ENCODE results near the gene ARHGEF12. TPM values are rescaled to one million over a fixed set of nuclear protein-coding genes. Genes with fewer than 3 reads are reported as not detected.

The ARHGEF12 gene
- total RNA-seq, 4 donors from 2014 or later, result 82.6 to 161 (median 125) TPM

GRCh38 chr11:120519474-120519873 lies 183.3 kb downstream of the ARHGEF12 start:
- Histone ChIP-seq H3K4me3 (no peak overlapping the region), H3K36me3 (no peaks in the 10 kb centered on the region), H3K27me3 (no peaks in the 10 kb centered on the region), H3K9me3 (no peaks in the 10 kb centered on the region), H3K4me1 (no peaks in the 10 kb centered on the region), H3K27ac (no peak overlapping the region)
- no peak for DNase-seq
- intact Hi-C loops (cut with DNase I; ENCODE audit: low total_unique reads), result loop anchor here (10.0 kb wide), 1 partner anchor 295 kb away; no protein-coding TSS in a partner anchor
- TF ChIP-seq POLR2A (IDR thresholded peaks at IDR 0.05) (no peak), CTCF (IDR thresholded peaks at IDR 0.05) (no peak)

GRCh38 chr11:120520091-120520822 lies 184.0 kb downstream of the ARHGEF12 start:
- no peak for DNase-seq

GRCh38 chr11:120521176-120521575 lies 185.0 kb downstream of the ARHGEF12 start:
- Histone ChIP-seq H3K4me3 (no peak overlapping the region), H3K27me3 (no peaks in the 10 kb centered on the region), H3K9me3 (no peaks in the 10 kb centered on the region), H3K36me3 (no peaks in the 10 kb centered on the region), H3K4me1 (no peaks in the 10 kb centered on the region), H3K27ac (no peak overlapping the region)
- DNase-seq, result no peak
- intact Hi-C loops (cut with DNase I; ENCODE audit: low total_unique reads), result no loop called here
- TF ChIP-seq POLR2A (IDR thresholded peaks at IDR 0.05), result no peak
- TF ChIP-seq CTCF (IDR thresholded peaks at IDR 0.05), result no peak

More at GRCh38 chr11:120520091-120520822, 184.0 kb downstream of the ARHGEF12 start:
- Histone ChIP-seq H3K4me1 (no peaks in the 10 kb centered on the region), H3K27me3 (no peaks in the 10 kb centered on the region), H3K9me3 (no peaks in the 10 kb centered on the region), H3K4me3 (no peak overlapping the region), H3K36me3 (no peaks in the 10 kb centered on the region), H3K27ac (no peak overlapping the region)
- intact Hi-C loops (cut with DNase I; ENCODE audit: low total_unique reads), result no loop called here
- TF ChIP-seq POLR2A (IDR thresholded peaks at IDR 0.05) (no peak), CTCF (IDR thresholded peaks at IDR 0.05) (no peak)

GRCh38 chr11:120522021-120522420 lies 185.8 kb downstream of the ARHGEF12 start:
- intact Hi-C loops (cut with DNase I; ENCODE audit: low total_unique reads), result no loop called here
- TF ChIP-seq POLR2A (IDR thresholded peaks at IDR 0.05) (no peak), CTCF (IDR thresholded peaks at IDR 0.05) (no peak)
- no peak for DNase-seq

GRCh38 chr11:120522736-120523135 lies 186.5 kb downstream of the ARHGEF12 start:
- intact Hi-C loops (cut with DNase I; ENCODE audit: low total_unique reads), result no loop called here
- no peak for DNase-seq
- TF ChIP-seq POLR2A (IDR thresholded peaks at IDR 0.05) (no peak), CTCF (IDR thresholded peaks at IDR 0.05) (no peak)

More at GRCh38 chr11:120522021-120522420, 185.8 kb downstream of the ARHGEF12 start:
- H3K4me1 ChIP-seq, result no peaks in the 10 kb centered on the region
- no peaks in the 10 kb centered on the region for H3K27me3 ChIP-seq
- no peaks in the 10 kb centered on the region for H3K9me3 ChIP-seq
- H3K27ac ChIP-seq, result no peak overlapping the region
- H3K4me3 ChIP-seq, result no peak overlapping the region
- no peaks in the 10 kb centered on the region for H3K36me3 ChIP-seq

More at GRCh38 chr11:120522736-120523135, 186.5 kb downstream of the ARHGEF12 start:
- Histone ChIP-seq H3K27me3 (no peaks in the 10 kb centered on the region), H3K4me3 (no peak overlapping the region), H3K4me1 (peaks cover 0 to 4% of the 10 kb centered on the region in 2 donors), H3K36me3 (no peaks in the 10 kb centered on the region), H3K9me3 (no peaks in the 10 kb centered on the region), H3K27ac (no peak overlapping the region)

Measured in uterus (tissue), 4 donors.